ENCODE measurements around the gene HDC.

HDC gene

GRCh38 chr15:50289749-50290148, 24.2 kb upstream of the HDC start:
- no peak for TF ChIP-seq CTCF (conservative IDR thresholded peaks at IDR 0.05)
- no peak overlapping the region for H3K27ac ChIP-seq

- TF ChIP-seq CTCF (conservative IDR thresholded peaks at IDR 0.05) = no peak
- H3K27ac ChIP-seq = no peak overlapping the region
These were observed 22.0 kb upstream of the HDC start for GRCh38 chr15:50287324-50288116.

GRCh38 chr15:50281427-50281826, 15.9 kb upstream of the HDC start:
- no peak for TF ChIP-seq CTCF (conservative IDR thresholded peaks at IDR 0.05)
- H3K27ac ChIP-seq = no peak overlapping the region

GRCh38 chr15:50280271-50280670, 14.7 kb upstream of the HDC start:
- H3K27ac ChIP-seq = no peak overlapping the region
- no peak for TF ChIP-seq CTCF (conservative IDR thresholded peaks at IDR 0.05)

GRCh38 chr15:50278496-50278895, 13.0 kb upstream of the HDC start:
- no peak overlapping the region for H3K27ac ChIP-seq

GRCh38 chr15:50277370-50277769, 11.8 kb upstream of the HDC start:
- H3K27ac ChIP-seq = no peak overlapping the region
- TF ChIP-seq CTCF (conservative IDR thresholded peaks at IDR 0.05) = no peak

More at GRCh38 chr15:50278496-50278895, 13.0 kb upstream of the HDC start:
- no peak for TF ChIP-seq CTCF (conservative IDR thresholded peaks at IDR 0.05)

- no peak overlapping the region for H3K27ac ChIP-seq
These were observed 10.4 kb upstream of the HDC start for GRCh38 chr15:50275908-50276307.

More at GRCh38 chr15:50275908-50276307, 10.4 kb upstream of the HDC start:
- no peak for TF ChIP-seq CTCF (conservative IDR thresholded peaks at IDR 0.05)
